ENCODE results near the gene BRI3. TPM values are rescaled to one million over a fixed set of nuclear protein-coding genes. Genes with fewer than 3 reads are reported as not detected.
A peak's percentile ranks its signal among the peaks of the same experiment; 100 is the strongest.

BRI3 gene
- total and polyA plus RNA-seq, 2 of the 8 experiments (the other 6 are each of a cell fraction or from before 2014, with no cell fraction given), result 77.5 to 93.4 TPM

DNA sequence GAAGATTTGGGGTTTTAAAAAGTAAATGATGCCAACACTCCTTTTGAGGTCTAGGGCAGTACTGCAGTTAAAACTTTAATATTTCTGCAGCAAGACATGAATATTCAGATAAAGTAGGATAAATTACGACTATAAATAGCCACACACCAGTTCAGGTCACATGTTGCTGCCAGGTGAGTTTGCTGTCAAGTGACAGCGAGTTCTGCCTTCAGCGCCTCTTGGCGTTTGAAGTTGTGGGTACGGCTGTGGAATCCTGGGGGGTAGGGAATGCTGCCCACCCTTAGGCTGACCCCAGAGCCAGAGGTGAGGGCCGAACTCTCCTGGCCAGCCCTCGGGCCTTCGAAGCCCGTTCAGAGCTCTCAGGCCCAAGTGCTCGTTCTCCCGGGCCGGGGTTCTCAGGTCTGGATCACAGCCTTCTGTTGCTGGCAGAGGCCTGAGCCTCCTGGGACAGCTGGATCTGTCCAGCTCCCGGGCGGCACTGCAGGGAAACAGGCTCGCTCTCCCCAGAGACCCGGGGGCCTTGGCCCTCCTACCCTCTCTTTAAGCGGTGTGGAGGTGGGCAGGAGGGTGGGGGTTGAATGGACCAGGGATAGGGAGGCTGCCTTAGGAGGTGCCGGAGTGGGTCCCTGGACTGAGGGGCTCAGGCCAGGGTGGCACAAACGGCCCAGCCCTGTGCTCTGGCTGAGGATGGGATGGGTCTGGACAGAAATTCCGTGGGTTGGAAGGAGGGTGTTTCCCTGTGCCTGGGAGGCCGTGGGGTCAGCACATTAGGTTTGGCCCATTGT, 5.4 kb downstream of the BRI3 start:
- Histone ChIP-seq H3K9ac (replicated peaks in 1 of 4; ENCODE audit: extremely low read depth in 1 of 4, low read depth in 3 of 4, low read length in 3 of 4) (0 out of 7 replicates have a peak overlapping the region, but pooled peaks of 1 of the 4 experiments have one; percentile 1), H3K36me3 (ENCODE audit: control insufficient read depth in 2 of 4, insufficient read depth in 4 of 4, low read length in 3 of 4) (peaks cover 0 to 4% (median 2%) of the 10 kb centered on the region in 4 experiments; a peak in 3 of 8 replicates), H2BK5ac (ENCODE audit: low read depth, low read length) (peak overlapping the region; percentile 52; the same call in 1 of the 2 replicates), H4K8ac (ENCODE audit: extremely low read depth, insufficient read depth, low read length) (no peak overlapping the region), H3K4ac (replicated peaks; ENCODE audit: insufficient read length, low read depth, low read length) (no peak overlapping the region), H3K4me3 (ENCODE audit: extremely low read depth in 1 of 4, insufficient read depth in 2 of 4, low read depth in 3 of 4, low read length in 4 of 4) (no peak overlapping the region), H3K18ac (ENCODE audit: extremely low read depth, low read length) (no peak overlapping the region), H3K9me3 (ENCODE audit: insufficient read depth in 2 of 2, low read depth in 1 of 2, low read length in 1 of 2) (no peaks in the 10 kb centered on the region), H2AK5ac (ENCODE audit: low read depth, low read length) (no peak overlapping the region), H3K23me2 (ENCODE audit: low read depth, low read length) (peaks cover 5% of the 10 kb centered on the region; the same call in 1 of the 2 replicates), H4K5ac (ENCODE audit: insufficient read length, low read depth, low read length) (no peak overlapping the region), H4K20me1 (replicated peaks in 1 of 2; ENCODE audit: control insufficient read depth in 1 of 2, insufficient read depth in 2 of 2, low read length in 2 of 2) (peaks cover 43 to 47% of the 10 kb centered on the region in 2 experiments), H3K27ac (ENCODE audit: low read depth, low read length) (no peak overlapping the region), H4K91ac (replicated peaks; ENCODE audit: insufficient read length, low read length) (no peak overlapping the region), H2AFZ (ENCODE audit: low read length) (no peak overlapping the region), H2BK20ac (ENCODE audit: low read length) (no peak overlapping the region), H3K4me2 (ENCODE audit: insufficient read depth in 1 of 2, low read depth in 2 of 2, low read length in 2 of 2) (peak overlapping the region in 1 of 2 experiments; percentile 48; a peak in 1 of 4 replicates), H2BK15ac (ENCODE audit: low read length) (no peak overlapping the region), H3K56ac (replicated peaks; ENCODE audit: insufficient read length, low read depth, low read length) (no peak overlapping the region), H3K23ac (ENCODE audit: insufficient read length) (no peak overlapping the region), H3K27me3 (replicated peaks in 1 of 4; ENCODE audit: control insufficient read depth in 3 of 4, extremely low read depth in 1 of 4, insufficient read depth in 3 of 4, low read length in 3 of 4) (no peaks in the 10 kb centered on the region), H3K14ac (ENCODE audit: insufficient read length) (no peak overlapping the region), H2BK12ac (ENCODE audit: low read depth, low read length) (no peak overlapping the region), H3K79me2 (ENCODE audit: control insufficient read depth in 1 of 2, insufficient read depth in 2 of 2, low read length in 2 of 2) (peaks cover 7 to 61% of the 10 kb centered on the region in 2 experiments), H3K79me1 (ENCODE audit: low read depth, low read length) (peaks cover 13% of the 10 kb centered on the region), H3K4me1 (replicated peaks in 1 of 4; ENCODE audit: control insufficient read depth in 3 of 4, insufficient read depth in 4 of 4, low read length in 3 of 4) (peaks cover 4 to 26% (median 18%) of the 10 kb centered on the region in 4 experiments), H2BK120ac (replicated peaks; ENCODE audit: low read depth, low read length) (no peak overlapping the region)
- no peak for DNase-seq (ENCODE audit: low read depth in 1 of 2, low spot score in 2 of 2)
- WGBS, 2 experiments (ENCODE audit: extremely low coverage in 1 of 2, insufficient coverage in 1 of 2, insufficient read length in 1 of 2, insufficient replicate concordance in 2 of 2, low coverage in 1 of 2, low lambda C conversion rate in 2 of 2, missing lambda C conversion rate in 1 of 2), result 87% methylated on average over 21 of the region's 21 CpGs; no CpG with 5 or more reads in 1 of the 2 experiments
- FAIRE-seq, result no peak
- ChIA-PET POLR2A (ENCODE audit: partially characterized antibody) (interaction anchor here (0.6 to 1.7 kb wide), 3 partner anchors 11 to 332 kb away, joined by 3 to 8 read pairs (median 3); partner anchors contain the start of gene BAIAP2L1), CTCF (ENCODE audit: partially characterized antibody) (interaction anchor here (0.7 to 1.7 kb wide), 5 partner anchors 13 to 131 kb away, joined by 3 to 5 read pairs (median 3); no protein-coding TSS in a partner anchor)
- TF ChIP-seq SP4 (IDR thresholded peaks at IDR 0.05; ENCODE audit: low read length) (no peak), GABPA (IDR thresholded peaks at IDR 0.05; ENCODE audit: borderline replicate concordance, insufficient read depth, low read length) (no peak), CTBP2 (IDR thresholded peaks at IDR 0.05; ENCODE audit: borderline replicate concordance, insufficient read depth, insufficient read length, low read length) (no peak), HDAC6 (IDR thresholded peaks at IDR 0.05; ENCODE audit: low read depth, low read length) (no peak), RXRA (IDR thresholded peaks at IDR 0.05; ENCODE audit: insufficient read depth, low read depth, low read length) (no peak), RBBP5 (IDR thresholded peaks at IDR 0.05; ENCODE audit: borderline replicate concordance, low read depth, low read length) (no peak), KDM5A (IDR thresholded peaks at IDR 0.05; ENCODE audit: low read length) (no peak), TAF7 (optimal IDR thresholded peaks at IDR 0.05; ENCODE audit: borderline replicate concordance, low read depth, low read length) (no peak)
- TF ChIP-seq, protein P1, sequence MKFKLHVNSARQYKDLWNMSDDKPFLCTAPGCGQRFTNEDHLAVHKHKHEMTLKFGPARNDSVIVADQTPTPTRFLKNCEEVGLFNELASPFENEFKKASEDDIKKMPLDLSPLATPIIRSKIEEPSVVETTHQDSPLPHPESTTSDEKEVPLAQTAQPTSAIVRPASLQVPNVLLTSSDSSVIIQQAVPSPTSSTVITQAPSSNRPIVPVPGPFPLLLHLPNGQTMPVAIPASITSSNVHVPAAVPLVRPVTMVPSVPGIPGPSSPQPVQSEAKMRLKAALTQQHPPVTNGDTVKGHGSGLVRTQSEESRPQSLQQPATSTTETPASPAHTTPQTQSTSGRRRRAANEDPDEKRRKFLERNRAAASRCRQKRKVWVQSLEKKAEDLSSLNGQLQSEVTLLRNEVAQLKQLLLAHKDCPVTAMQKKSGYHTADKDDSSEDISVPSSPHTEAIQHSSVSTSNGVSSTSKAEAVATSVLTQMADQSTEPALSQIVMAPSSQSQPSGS (IDR thresholded peaks at IDR 0.05; ENCODE audit: low read length), result no peak
